Bone marrow (tissue), 2 donors: ENCODE results near the gene MYO1F.
"Not testable (repeated sequence)": the region's sequence is repeated elsewhere in the genome, so short reads cannot be mapped to it uniquely, and the experiment has no call there.

Source experiments
- DNase-seq, 2 donors: peaks; one replicate each; lab custom pipeline; 2025; lab: John Stamatoyannopoulos, UW

Gene MYO1F

GRCh38 chr19:8517551-8518442 is 59.4 kb downstream of the MYO1F start:
- DNase-seq = peak; percentile 30 to 89

GRCh38 chr19:8515317-8515716 is 61.9 kb downstream of the MYO1F start:
- peak in 1 of 2 donors; percentile 31 for DNase-seq

DNA sequence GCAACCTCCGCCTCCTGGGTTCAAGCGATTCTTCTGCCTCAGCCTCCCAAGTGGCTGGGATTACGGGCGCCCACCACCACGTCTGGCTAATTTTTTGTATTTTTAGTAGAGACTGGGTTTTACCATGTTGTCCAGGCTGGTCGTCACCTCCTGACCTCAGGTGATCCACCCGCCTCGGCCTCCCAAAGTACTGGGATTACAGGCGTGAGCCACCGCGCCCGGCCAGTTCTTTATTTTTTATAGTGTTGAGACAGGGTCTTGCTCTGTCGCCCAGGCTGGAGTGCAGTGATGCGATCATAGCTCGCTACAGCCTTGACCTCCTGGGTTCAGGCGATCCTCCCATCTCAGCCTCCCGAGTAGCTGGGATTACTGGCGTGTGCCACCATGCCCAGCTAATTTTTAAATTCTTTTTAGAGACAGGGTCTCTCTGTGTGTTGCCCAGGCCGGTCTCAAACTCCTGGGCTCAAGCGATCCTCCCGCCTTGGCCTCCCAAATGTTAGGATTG is 62.7 kb downstream of the MYO1F start:
- DNase-seq = not testable (repeated sequence)

- peak; percentile 90 to 100 for DNase-seq
Measured at GRCh38 chr19:8513687-8514504, 63.3 kb downstream of the MYO1F start, which contains the start of gene ZNF414. Gene ZNF414, minus strand, starts transcription at chr19:8514167. Its CDS starts 121 bp downstream, at chr19:8514046.

DNA sequence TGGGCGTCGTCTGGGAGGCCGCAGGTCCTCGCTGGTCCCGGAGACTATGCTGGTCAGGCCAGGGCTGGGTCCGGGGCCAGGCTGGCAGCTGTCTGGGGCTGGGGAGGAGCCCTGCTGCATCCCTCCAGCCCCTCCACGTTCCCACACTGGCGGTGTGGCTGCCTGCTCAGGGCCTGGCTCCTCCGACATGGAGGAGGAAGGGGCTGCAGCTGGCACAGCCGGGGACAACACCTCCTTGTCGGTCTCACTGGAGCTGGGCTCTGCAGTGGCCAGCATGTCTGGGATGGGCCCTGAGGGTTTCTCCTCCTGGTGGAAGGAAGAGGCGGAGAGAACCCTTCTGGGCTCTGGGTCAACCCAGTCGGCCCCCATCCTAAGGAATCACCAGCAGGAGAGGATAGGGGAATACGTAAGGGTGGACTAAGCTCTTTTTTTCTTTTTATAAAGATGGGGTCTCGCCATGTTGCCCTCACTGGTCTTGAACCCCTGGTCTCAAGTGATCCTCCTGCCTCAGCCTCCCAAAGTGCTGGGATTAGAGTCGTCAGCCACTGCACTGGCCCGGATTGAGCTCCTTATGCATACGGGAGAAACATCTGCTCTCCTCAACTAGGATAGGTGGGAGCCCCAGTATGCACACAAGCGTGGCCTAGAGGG is 64.1 kb downstream of the MYO1F start:
- DNase-seq = no peak

DNA sequence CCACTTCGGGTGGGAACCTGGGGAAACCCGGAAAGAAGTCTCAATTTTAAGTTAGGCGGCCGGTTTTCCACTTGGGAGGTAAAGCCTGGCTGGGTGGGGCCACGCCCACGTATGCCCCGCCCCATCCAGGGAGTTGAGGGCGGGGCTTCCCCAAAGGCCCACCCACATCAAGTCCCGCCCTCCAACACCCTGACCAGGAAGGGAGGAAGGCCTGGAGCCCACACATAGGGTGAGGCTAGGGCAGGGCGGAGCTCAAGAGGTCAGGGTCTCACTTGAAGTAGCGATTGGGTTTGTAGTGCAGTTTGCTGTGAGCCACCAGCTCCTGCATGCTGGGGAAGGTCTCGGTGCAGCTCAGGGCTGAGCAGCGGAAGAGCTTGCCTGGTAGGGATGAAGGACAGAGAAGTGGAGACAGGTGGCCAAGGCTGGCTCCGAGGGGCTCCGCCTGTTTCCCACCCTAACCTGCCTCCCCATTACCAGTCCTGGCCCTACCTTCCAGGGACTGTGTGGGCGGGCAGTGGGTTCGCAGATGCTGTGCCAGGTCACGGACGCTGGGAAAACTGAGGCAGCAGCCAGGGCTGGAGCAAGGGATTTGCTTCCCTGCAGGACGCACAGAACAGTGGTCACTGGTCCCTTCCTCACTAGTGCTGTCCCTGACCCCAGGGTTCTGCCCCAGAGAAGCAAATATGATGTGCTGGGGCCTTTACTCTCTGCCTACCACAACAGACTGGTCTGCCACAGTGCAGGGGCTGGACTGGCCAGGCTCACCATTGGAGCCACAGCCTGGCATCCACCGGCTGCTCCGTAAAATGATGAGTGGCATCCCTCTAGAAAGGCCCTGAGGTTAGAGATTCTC is 64.9 kb downstream of the MYO1F start:
- DNase-seq = no peak

GRCh38 chr19:8511573-8512101 is 65.6 kb downstream of the MYO1F start:
- no peak for DNase-seq

- DNase-seq = no peak
Measured at GRCh38 chr19:8510589-8511115, 66.6 kb downstream of the MYO1F start.

DNA sequence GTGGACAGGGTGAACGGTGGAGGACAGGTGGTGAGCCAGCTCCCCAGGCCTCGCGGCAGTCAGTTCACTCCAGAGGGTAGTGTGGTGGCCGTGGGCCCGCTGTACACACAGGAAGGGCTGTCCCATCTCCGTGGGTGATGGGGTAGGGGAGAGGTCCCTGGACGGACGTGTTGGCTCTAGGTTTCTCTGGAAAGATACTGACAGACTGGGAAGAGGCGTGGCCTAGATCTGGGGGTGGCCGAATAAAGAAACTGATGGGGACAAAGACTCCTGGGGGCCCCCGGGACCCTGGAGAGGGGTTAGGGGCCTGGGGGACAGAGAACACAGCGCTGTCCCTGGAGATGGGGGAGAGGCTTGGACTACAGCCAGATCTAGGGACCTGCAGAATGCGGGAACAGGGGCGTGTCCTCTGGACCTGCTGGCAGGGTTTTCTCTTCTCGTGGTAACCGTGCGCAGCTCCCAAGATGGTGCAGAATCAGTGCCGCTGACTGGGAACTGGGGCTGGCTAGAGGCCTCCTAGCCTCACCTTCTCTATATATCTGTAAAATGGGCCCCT is 70.8 kb downstream of the MYO1F start:
- no peak for DNase-seq

GRCh38 chr19:8505680-8506401 is 71.4 kb downstream of the MYO1F start:
- peak; percentile 49 to 51 for DNase-seq

DNA sequence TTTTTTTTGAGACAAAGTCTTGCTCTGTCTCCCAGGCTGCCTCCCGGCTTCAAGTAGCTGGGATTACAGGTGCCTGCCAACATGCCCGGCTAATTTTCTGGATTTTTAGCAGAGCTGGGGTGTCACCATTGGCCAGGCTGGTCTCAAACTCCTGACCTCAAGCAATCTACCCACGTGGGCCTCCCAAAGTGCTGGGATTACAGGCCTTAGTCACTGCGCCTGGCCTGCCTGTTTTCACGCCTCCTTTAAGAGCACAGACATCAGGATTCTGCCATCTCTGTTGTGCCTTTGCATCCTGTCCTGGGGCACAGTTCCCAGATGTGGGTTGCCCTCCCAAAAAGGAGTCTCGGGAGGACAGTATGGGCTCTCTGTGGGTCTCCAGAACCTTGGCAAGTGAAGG is 72.3 kb downstream of the MYO1F start:
- no peak for DNase-seq

GRCh38 chr19:8504171-8504570 is 73.1 kb downstream of the MYO1F start:
- no peak for DNase-seq

DNA sequence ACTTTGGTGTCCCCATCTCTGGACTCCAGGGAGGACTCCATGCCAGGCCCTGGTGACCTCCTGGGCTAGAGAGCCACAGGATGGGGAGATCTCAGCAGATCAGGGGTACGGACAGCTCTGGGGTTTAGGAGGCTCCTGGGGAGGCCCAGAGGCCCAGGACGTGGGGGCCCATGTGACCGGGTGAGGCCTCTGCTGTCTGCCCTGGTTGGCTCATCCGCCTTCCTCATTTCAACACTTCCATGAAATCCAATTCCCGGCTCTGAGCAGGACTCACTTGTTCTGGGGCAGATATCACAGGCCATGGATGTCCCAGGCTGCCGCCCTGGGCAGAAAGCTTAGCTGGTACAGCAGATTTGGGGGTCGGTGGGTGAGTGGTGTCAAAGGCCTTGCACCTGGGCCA is 73.7 kb downstream of the MYO1F start:
- no peak for DNase-seq

DNA sequence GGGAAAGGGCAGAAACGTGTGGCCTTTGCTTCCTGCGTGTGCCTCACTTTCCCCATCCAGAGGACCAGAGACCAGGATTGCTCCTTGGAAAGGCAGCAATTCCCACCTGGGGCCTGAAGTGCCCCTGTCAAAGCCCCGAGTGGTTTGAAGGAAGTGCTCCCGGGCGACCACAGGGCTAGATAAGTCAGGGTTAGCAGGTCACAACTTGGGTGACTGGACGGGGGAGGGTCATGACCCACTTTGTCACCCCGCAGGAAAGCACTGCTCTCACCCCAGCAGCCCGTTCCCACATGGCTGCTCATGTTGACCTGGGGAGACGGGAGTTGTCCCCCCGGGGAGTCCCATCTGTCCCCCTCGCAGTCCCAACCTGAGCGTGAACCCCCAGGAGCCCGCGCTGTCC is 75.3 kb downstream of the MYO1F start:
- DNase-seq = peak in 1 of 2 donors; percentile 31

DNA sequence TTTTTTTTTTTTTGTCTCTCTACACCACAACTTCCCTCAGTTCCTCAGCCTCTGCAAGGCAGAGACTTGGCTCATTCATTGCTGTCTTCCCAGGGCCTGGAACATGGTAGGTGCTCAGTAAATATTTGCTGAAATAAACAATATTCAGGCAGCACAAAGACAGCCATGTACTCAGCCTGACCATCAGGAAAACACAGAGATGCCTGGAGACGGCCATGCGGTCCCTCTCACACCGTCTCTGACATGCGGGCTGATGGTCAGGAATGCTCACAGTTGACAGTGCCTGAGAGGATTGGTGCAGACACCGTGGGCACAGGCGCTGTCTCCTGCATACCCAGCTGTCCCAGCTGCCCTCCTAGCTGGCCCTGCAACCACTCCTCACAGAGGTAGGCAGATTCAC is 75.7 kb downstream of the MYO1F start:
- DNase-seq = no peak

DNA sequence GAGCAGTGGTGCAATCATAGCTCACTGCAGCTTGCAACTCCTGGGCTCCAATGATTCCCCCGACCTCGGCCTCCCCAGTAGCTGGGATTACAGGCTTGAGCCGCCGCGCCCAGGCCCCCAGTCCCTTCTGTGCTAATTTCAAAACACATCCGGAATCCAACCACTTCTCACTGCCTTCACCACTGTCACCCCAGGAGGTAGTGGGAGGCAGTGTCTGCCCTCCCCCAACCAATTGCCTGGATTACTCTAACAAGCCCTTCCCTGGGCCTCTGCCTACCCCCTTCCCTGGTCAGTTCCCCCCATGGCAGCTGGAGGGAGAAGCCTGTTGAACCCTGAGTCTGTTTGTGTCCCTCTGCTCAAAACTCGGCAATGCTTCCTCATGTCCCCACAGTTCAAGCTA is 77.1 kb downstream of the MYO1F start:
- DNase-seq = peak; percentile 24 to 61

GRCh38 chr19:8499048-8499833 is 78.0 kb downstream of the MYO1F start:
- DNase-seq = no peak

GRCh38 chr19:8498295-8498694 is 78.9 kb downstream of the MYO1F start:
- no peak for DNase-seq

- peak; percentile 22 to 77 for DNase-seq
Measured at GRCh38 chr19:8494158-8494557, 83.1 kb downstream of the MYO1F start.
